GM12878 (cell line): ENCODE results near the gene C10orf90.

Experiments used
- CTCF ChIP-seq, 3 experiments: IDR thresholded peaks in 2 of 3; conservative IDR thresholded peaks in 1 of 3; 2 replicates each; pipeline ENCODE4 v1.5.1; 2011; ENCODE audit warnings: low read depth in 3 of 3, low read length in 3 of 3, mild to moderate bottlenecking in 3 of 3, control low read depth in 2 of 3, moderate library complexity in 2 of 3, inconsistent platforms in 1 of 3, mixed read lengths in 1 of 3; ENCODE audit not compliant: control insufficient read depth in 2 of 3, insufficient read depth in 1 of 3; ENCODE audit errors: extremely low read depth in 1 of 3
- EZH2 ChIP-seq: IDR thresholded peaks from 2 replicates; pipeline ENCODE4 v1.6.1; 2012; ENCODE audit warnings: low read depth, mild to moderate bottlenecking, control low read depth, inconsistent platforms, low read length, borderline replicate concordance; ENCODE audit not compliant: control insufficient read depth
- JUND ChIP-seq: IDR thresholded peaks from 2 replicates; pipeline ENCODE4 v1.6.1; 2012; ENCODE audit warnings: low read depth, mild to moderate bottlenecking, low read length, improper control_type of control experiment, moderate library complexity
- MYC ChIP-seq: IDR thresholded peaks from 2 replicates; pipeline ENCODE4 v1.6.1; 2011; ENCODE audit warnings: mild to moderate bottlenecking, low read length, moderate library complexity, inconsistent platforms; ENCODE audit not compliant: insufficient read depth, insufficient replicate concordance, insufficient read length, severe bottlenecking
- SPI1 ChIP-seq: IDR thresholded peaks from 2 replicates; pipeline ENCODE4 v1.6.1; 2011; ENCODE audit warnings: low read depth, mild to moderate bottlenecking, low read length, moderate library complexity, borderline replicate concordance; ENCODE audit not compliant: insufficient read depth
- SRF ChIP-seq, 2 experiments: IDR thresholded peaks; 2 replicates each; pipeline ENCODE4 v1.6.1; 2011; ENCODE audit warnings: low read depth in 2 of 2, low read length in 2 of 2, mild to moderate bottlenecking in 1 of 2, moderate library complexity in 1 of 2
- TAF1 ChIP-seq: IDR thresholded peaks from 2 replicates; pipeline ENCODE4 v1.6.1; 2011; ENCODE audit warnings: mild to moderate bottlenecking, low read depth, low read length, borderline replicate concordance

- TF ChIP-seq TAF1 (no peak), CTCF (IDR thresholded peaks at IDR 0.05 in 2 of 3, conservative IDR thresholded peaks at IDR 0.05 in 1 of 3; ENCODE audit: control insufficient read depth in 2 of 3, extremely low read depth in 1 of 3, insufficient read depth in 1 of 3, low read depth in 3 of 3, low read length in 3 of 3) (no peak), EZH2 (no peak), JUND (no peak), SRF (IDR thresholded peaks at IDR 0.05; ENCODE audit: low read depth in 2 of 2, low read length in 2 of 2) (no peak), SPI1 (no peak), MYC (no peak)
Observed at GRCh38 chr10:126392068-126392467, 278.4 kb downstream of the C10orf90 start.
